ENCODE data around the gene CPXM1.

DNA sequence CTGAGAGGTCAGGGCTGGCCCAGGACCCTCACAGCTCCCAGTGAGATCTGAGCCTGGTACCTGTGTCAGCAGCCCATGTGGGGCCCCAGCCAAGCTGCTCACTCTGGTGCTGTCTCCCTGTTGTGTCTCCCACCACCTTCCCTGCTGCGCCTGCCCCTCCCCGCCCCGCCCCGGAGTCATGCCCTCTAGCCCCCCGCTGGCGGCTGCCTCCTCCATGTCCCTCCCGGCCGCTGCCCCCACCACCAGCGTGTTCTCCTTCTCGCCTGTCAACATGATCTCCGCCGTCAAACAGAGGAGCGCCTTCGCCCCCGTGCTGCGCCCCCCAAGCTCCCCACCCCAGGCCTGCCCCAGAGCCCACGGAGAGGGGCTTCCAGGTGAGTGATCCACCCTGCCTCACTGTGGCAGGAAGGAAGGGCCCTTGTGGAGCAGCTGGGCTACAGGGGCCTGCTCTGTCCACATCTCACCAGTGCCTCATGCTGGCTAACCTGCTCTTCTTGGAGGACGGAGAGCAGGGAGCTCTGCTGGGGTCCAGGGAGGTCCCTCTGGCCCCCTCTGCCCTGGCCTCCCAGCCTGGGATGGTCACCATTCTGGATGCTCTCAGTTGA, 44.9 kb downstream of the CPXM1 start:
- TF ChIP-seq, protein P1, sequence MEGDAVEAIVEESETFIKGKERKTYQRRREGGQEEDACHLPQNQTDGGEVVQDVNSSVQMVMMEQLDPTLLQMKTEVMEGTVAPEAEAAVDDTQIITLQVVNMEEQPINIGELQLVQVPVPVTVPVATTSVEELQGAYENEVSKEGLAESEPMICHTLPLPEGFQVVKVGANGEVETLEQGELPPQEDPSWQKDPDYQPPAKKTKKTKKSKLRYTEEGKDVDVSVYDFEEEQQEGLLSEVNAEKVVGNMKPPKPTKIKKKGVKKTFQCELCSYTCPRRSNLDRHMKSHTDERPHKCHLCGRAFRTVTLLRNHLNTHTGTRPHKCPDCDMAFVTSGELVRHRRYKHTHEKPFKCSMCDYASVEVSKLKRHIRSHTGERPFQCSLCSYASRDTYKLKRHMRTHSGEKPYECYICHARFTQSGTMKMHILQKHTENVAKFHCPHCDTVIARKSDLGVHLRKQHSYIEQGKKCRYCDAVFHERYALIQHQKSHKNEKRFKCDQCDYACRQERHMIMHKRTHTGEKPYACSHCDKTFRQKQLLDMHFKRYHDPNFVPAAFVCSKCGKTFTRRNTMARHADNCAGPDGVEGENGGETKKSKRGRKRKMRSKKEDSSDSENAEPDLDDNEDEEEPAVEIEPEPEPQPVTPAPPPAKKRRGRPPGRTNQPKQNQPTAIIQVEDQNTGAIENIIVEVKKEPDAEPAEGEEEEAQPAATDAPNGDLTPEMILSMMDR (IDR thresholded peaks at IDR 0.05) = no peak
- no peak for TF ChIP-seq POLR2A (IDR thresholded peaks at IDR 0.05)
